Endothelial cell of umbilical vein (primary cell): ENCODE data around the gene CERS6. TPM values are rescaled to one million over a fixed set of nuclear protein-coding genes. Genes with fewer than 3 reads are reported as not detected.

Experiments
- BruUV-seq: library from RNA; stranded (reverse); fragments of 400-500 nt; replicated peaks from 2 replicates; lab custom pipeline; 2021; lab: Mats Ljungman, UMichigan
- CTCF ChIA-PET: fragments of 300-600, 350-600 bp; sonication (Branson Sonifier 250); formaldehyde crosslinking; loops from one replicate; lab custom pipeline; 2021; ENCODE audit warnings: antibody characterized with exemption, inconsistent platforms; lab: Charles Lee
- POLR2A ChIA-PET: fragments of 300-600, 350-600 bp; sonication (Branson Sonifier 250); formaldehyde crosslinking; loops from one replicate; lab custom pipeline; 2021; ENCODE audit warnings: antibody characterized with exemption, inconsistent platforms; lab: Charles Lee
- DNase-seq: peaks from one replicate; pipeline ENCODE4 v3.0.0-alpha.2; 2011; ENCODE audit warnings: low read depth, low spot score
- FAIRE-seq: peaks from 2 replicates; lab custom pipeline; 2011; peaks lifted over from hg19 to GRCh38; lab: Jason Lieb, UNC
- H2AFZ ChIP-seq: 2 replicates; pipeline ENCODE4 v1.6.0; 2012; ENCODE audit warnings: low read depth, low read length, control low read depth, inconsistent platforms
- H3K27ac ChIP-seq: 2 replicates; pipeline ENCODE4 v1.5.1; 2011; ENCODE audit warnings: low read depth, mild to moderate bottlenecking, control low read depth, low read length, moderate library complexity; ENCODE audit not compliant: insufficient read depth
- H3K27me3 ChIP-seq, 2 experiments: 2 replicates each; pipeline versions ENCODE4 v1.6.0 to v1.6.1; 2011; ENCODE audit warnings: low read length in 2 of 2, mixed read lengths in 1 of 2; ENCODE audit not compliant: control insufficient read depth in 2 of 2, insufficient read depth in 2 of 2
- H3K36me3 ChIP-seq, 2 experiments: 2 replicates in 1 of 2; 3 replicates in 1 of 2; pipeline ENCODE4 v1.5.1; 2011; ENCODE audit warnings: low read length in 2 of 2, mild to moderate bottlenecking in 1 of 2, moderate library complexity in 1 of 2; ENCODE audit not compliant: control insufficient read depth in 2 of 2, insufficient read depth in 2 of 2; ENCODE audit errors: extremely low read depth in 1 of 2
- H3K4me1 ChIP-seq: 3 replicates; pipeline ENCODE4 v1.5.1; 2011; ENCODE audit warnings: mild to moderate bottlenecking, low read length; ENCODE audit not compliant: control insufficient read depth, insufficient read depth; ENCODE audit errors: extremely low read depth
- H3K4me2 ChIP-seq: 2 replicates; pipeline ENCODE4 v1.6.1; 2011; ENCODE audit warnings: low read length, control low read depth, mixed read lengths; ENCODE audit not compliant: insufficient read depth
- H3K4me3 ChIP-seq, 3 experiments: fragments of 200-600 bp in 1 of 3; sonication (generic), shearing (Covaris generic) in 1 of 3; replicated peaks in 1 of 3; 2 replicates each; pipeline ENCODE4 v1.5.1; 2011 to 2016; ENCODE audit warnings: control low read depth in 3 of 3, low read length in 3 of 3, mild to moderate bottlenecking in 2 of 3, inconsistent platforms in 1 of 3, low read depth in 1 of 3, moderate library complexity in 1 of 3; ENCODE audit not compliant: insufficient read depth in 1 of 3
- H3K79me2 ChIP-seq: 2 replicates; pipeline ENCODE4 v1.6.0; 2012; ENCODE audit warnings: low read length, inconsistent platforms; ENCODE audit not compliant: control insufficient read depth, insufficient read depth
- H3K9ac ChIP-seq: replicated peaks from 2 replicates; pipeline ENCODE3; 2011; ENCODE audit warnings: low read length, control low read depth; ENCODE audit not compliant: insufficient read depth; ENCODE audit errors: extremely low read depth
- H3K9me1 ChIP-seq: replicated peaks from 3 replicates; pipeline ENCODE4 v1.6.0; 2011; ENCODE audit warnings: mild to moderate bottlenecking, low read length; ENCODE audit not compliant: control insufficient read depth, insufficient read depth; ENCODE audit errors: extremely low read depth
- H3K9me3 ChIP-seq: replicated peaks from 2 replicates; pipeline ENCODE4 v1.5.1; 2012; ENCODE audit warnings: low read length, inconsistent platforms; ENCODE audit not compliant: control insufficient read depth, insufficient read depth
- H4K20me1 ChIP-seq: replicated peaks from 2 replicates; pipeline ENCODE3; 2011; ENCODE audit warnings: mild to moderate bottlenecking, low read length; ENCODE audit not compliant: control insufficient read depth, insufficient read depth; ENCODE audit errors: extremely low read depth
- CTCF ChIP-seq, 2 donors: IDR thresholded peaks; 1 replicate in 1 of 2; 2 replicates in 1 of 2; pipeline ENCODE4 v1.5.1; 2011; ENCODE audit warnings: low read length in 2 of 2, mild to moderate bottlenecking in 2 of 2, moderate library complexity in 2 of 2, control low read depth in 1 of 2, inconsistent platforms in 1 of 2, low read depth in 1 of 2; ENCODE audit not compliant: insufficient read depth in 1 of 2; ENCODE audit errors: extremely low read depth in 1 of 2
- EZH2 ChIP-seq: IDR thresholded peaks from 2 replicates; pipeline ENCODE4 v1.6.1; 2012; ENCODE audit warnings: borderline replicate concordance, low read depth, mild to moderate bottlenecking, moderate library complexity, low read length, inconsistent platforms; ENCODE audit not compliant: severe bottlenecking
- FOS ChIP-seq: IDR thresholded peaks from 2 replicates; pipeline ENCODE4 v1.6.1; 2011; ENCODE audit warnings: mild to moderate bottlenecking, low read length, moderate library complexity, borderline replicate concordance; ENCODE audit not compliant: insufficient read depth
- GATA2 ChIP-seq: IDR thresholded peaks from 2 replicates; pipeline ENCODE4 v1.7.0; 2011; ENCODE audit warnings: low read depth, mild to moderate bottlenecking, moderate library complexity, mixed read lengths, low read length; ENCODE audit not compliant: insufficient read length, insufficient read depth
- JUN ChIP-seq: IDR thresholded peaks from 2 replicates; pipeline ENCODE4 v1.6.1; 2011; ENCODE audit warnings: borderline replicate concordance, low read depth; ENCODE audit not compliant: insufficient read length, insufficient read depth
- MAX ChIP-seq: IDR thresholded peaks from 2 replicates; pipeline ENCODE4 v1.6.1; 2011; ENCODE audit not compliant: insufficient read depth, insufficient read length
- MYC ChIP-seq: IDR thresholded peaks from one replicate; pipeline ENCODE4 v1.6.1; 2011; ENCODE audit warnings: mild to moderate bottlenecking, low read depth, low read length
- POLR2A ChIP-seq: IDR thresholded peaks from 2 replicates; pipeline ENCODE4 v1.6.1; 2012; ENCODE audit warnings: low read depth, mild to moderate bottlenecking, control low read depth, low read length
- POLR2AphosphoS5 ChIP-seq: IDR thresholded peaks from 2 replicates; pipeline ENCODE4 v1.6.1; 2012; ENCODE audit warnings: low read depth, mild to moderate bottlenecking, control low read depth, low read length, moderate library complexity; ENCODE audit not compliant: insufficient read depth
- dilution Hi-C: fragments of 300-500 bp; cut with MboI; formaldehyde crosslinking; loops from one replicate; pipeline ENCODE4 v1.15.0; 2019; ENCODE audit warnings: low sequenced_read_pairs; ENCODE audit not compliant: extremely low pct_ligation_motif_present
- intact Hi-C: fragments of 100-400 bp; cut with micrococcal nuclease; formaldehyde crosslinking; loops from one replicate; pipeline ENCODE4 v1.10.0; 2022
- polyA plus RNA-seq, 4 experiments: library from polyadenylated mRNA; depleted of rRNA in 3 of 4; stranded (reverse) in 3 of 4; unstranded in 1 of 4; fragments of >200 nt; gene quantifications; 2 replicates each; pipeline versions ENCODE4 v1.2.1 to v1.2.3, GENCODE V29; 2011 to 2012; ENCODE audit warnings: missing spikeins in 1 of 4
- total RNA-seq: library from RNA; stranded (reverse); gene quantifications from 2 replicates; pipeline ENCODE4 v1.2.3, GENCODE V29; 2021

Gene CERS6
- total and polyA plus RNA-seq, 2 donors (not counting 3 experiments of a cell fraction or from before 2014, with no cell fraction given) = 2.7 to 11.7 TPM

DNA sequence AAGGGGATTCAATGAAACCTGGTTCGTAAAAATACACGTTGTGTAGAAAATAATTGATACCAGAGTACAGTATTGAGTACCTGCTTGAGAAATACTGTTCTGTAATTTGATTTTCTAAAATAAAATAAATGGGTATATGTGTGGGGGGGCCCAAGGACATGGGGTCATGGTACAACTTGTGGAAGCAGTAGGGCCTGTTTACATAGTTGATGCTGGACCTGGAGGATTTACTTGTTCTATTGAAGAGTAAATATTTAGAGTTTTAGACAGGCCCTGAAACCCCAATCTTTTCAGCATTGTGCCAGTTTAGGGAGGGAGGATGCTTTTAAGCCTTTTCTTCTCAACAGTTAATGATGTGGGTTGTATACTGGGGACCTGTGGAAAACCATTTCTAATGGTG is 11.7 kb downstream of the CERS6 start:
- H3K4me1 ChIP-seq = peaks cover 4% of the 10 kb centered on the region
- no peak overlapping the region for H3K9ac ChIP-seq
- intact Hi-C loops (no loop called here), dilution Hi-C loops (no loop called here)
- H3K27ac ChIP-seq = no peak overlapping the region
- BruUV-seq = no TSS peak
- H3K36me3 ChIP-seq = no peaks in the 10 kb centered on the region
- H3K4me3 ChIP-seq = no peak overlapping the region
- ChIA-PET POLR2A (no interaction called here), CTCF (interaction anchor here (1.1 kb wide), 1 partner anchor 23 kb away, joined by 4 read pairs; no protein-coding TSS in a partner anchor)
- H3K27me3 ChIP-seq = no peaks in the 10 kb centered on the region
- no peak overlapping the region for H3K4me2 ChIP-seq
- TF ChIP-seq EZH2 (no peak), POLR2A (no peak), FOS (no peak), POLR2AphosphoS5 (no peak), JUN (no peak), CTCF (IDR thresholded peaks at IDR 0.05; ENCODE audit: extremely low read depth in 1 of 2, insufficient read depth in 1 of 2, low read depth in 1 of 2, low read length in 2 of 2) (no peak), MYC (no peak), GATA2 (no peak), MAX (no peak)
- no peak for DNase-seq
- H3K9me3 ChIP-seq = no peaks in the 10 kb centered on the region
- H4K20me1 ChIP-seq = no peaks in the 10 kb centered on the region
- no peaks in the 10 kb centered on the region for H3K9me1 ChIP-seq
- peaks cover 2% of the 10 kb centered on the region for H3K79me2 ChIP-seq
- no peak overlapping the region for H2AFZ ChIP-seq
- FAIRE-seq = no peak
